Progenitor cell of endocrine pancreas (in vitro differentiated cells): ENCODE measurements around the gene PHF19. TPM values are rescaled to one million over a fixed set of nuclear protein-coding genes. Genes with fewer than 3 reads are reported as not detected.

Experiments used
- DNase-seq: peaks from one replicate; pipeline ENCODE4 v3.0.0; 2021; ENCODE audit warnings: low spot score; ENCODE audit not compliant: unreplicated experiment
- H3K27ac Mint-ChIP-seq: 2 replicates; pipeline ENCODE4 v1.8.0; 2021; ENCODE audit warnings: mild to moderate bottlenecking, moderate library complexity, mixed read lengths
- H3K27me3 Mint-ChIP-seq: 2 replicates; pipeline ENCODE4 v1.8.0; 2021; ENCODE audit warnings: mixed read lengths
- H3K36me3 Mint-ChIP-seq: 2 replicates; pipeline ENCODE4 v1.8.0; 2022; ENCODE audit warnings: mixed read lengths; ENCODE audit not compliant: insufficient read depth
- H3K4me1 Mint-ChIP-seq: 2 replicates; pipeline ENCODE4 v1.8.0; 2021; ENCODE audit warnings: low read depth, mixed read lengths
- H3K4me3 Mint-ChIP-seq: 2 replicates; pipeline ENCODE4 v1.8.0; 2021; ENCODE audit warnings: low read depth, mild to moderate bottlenecking, moderate library complexity, mixed read lengths
- H3K9me3 Mint-ChIP-seq: 2 replicates; pipeline ENCODE4 v1.8.0; 2021; ENCODE audit warnings: low read depth, mixed read lengths
- CTCF ChIP-seq: fragments of 200-600 bp; sonication (generic); IDR thresholded peaks from one replicate; pipeline ENCODE4 v1.5.0; 2021; ENCODE audit warnings: antibody characterized with exemption, mild to moderate bottlenecking; ENCODE audit not compliant: unreplicated experiment
- total RNA-seq: library from RNA; stranded (reverse); gene quantifications from 2 replicates; pipeline ENCODE4 v1.2.1, GENCODE V29; 2021

PHF19 gene
- total RNA-seq, 1 donor from 2014 or later = 27.2 TPM

- Mint-ChIP-seq H3K27me3 (no peaks in the 10 kb centered on the region), H3K4me3 (no peak overlapping the region), H3K4me1 (peaks cover 2% of the 10 kb centered on the region), H3K36me3 (peaks cover 5% of the 10 kb centered on the region), H3K9me3 (no peaks in the 10 kb centered on the region), H3K27ac (no peak overlapping the region)
- TF ChIP-seq CTCF = no peak
- no peak for DNase-seq
Observed at GRCh38 chr9:120861935-120862334, 15.1 kb downstream of the PHF19 start.

GRCh38 chr9:120860083-120860482 is 16.9 kb downstream of the PHF19 start:
- Mint-ChIP-seq H3K4me3 (no peak overlapping the region), H3K4me1 (peaks cover 2% of the 10 kb centered on the region), H3K27ac (peak overlapping the region; percentile 64), H3K9me3 (no peaks in the 10 kb centered on the region), H3K27me3 (no peaks in the 10 kb centered on the region), H3K36me3 (peaks cover 5% of the 10 kb centered on the region)
- no peak for DNase-seq
- no peak for TF ChIP-seq CTCF

GRCh38 chr9:120859361-120859760 is 17.6 kb downstream of the PHF19 start:
- Mint-ChIP-seq H3K4me1 (peaks cover 2% of the 10 kb centered on the region), H3K27ac (no peak overlapping the region), H3K27me3 (no peaks in the 10 kb centered on the region), H3K9me3 (no peaks in the 10 kb centered on the region), H3K36me3 (peaks cover 5% of the 10 kb centered on the region), H3K4me3 (no peak overlapping the region)
- no peak for DNase-seq
- TF ChIP-seq CTCF = no peak

GRCh38 chr9:120857902-120858301 is 19.1 kb downstream of the PHF19 start:
- Mint-ChIP-seq H3K27me3 (no peaks in the 10 kb centered on the region), H3K4me3 (no peak overlapping the region), H3K36me3 (peaks cover 5% of the 10 kb centered on the region), H3K4me1 (peaks cover 2% of the 10 kb centered on the region), H3K9me3 (no peaks in the 10 kb centered on the region), H3K27ac (peak overlapping the region; percentile 13)
- no peak for TF ChIP-seq CTCF
- no peak for DNase-seq

- Mint-ChIP-seq H3K27me3 (no peaks in the 10 kb centered on the region), H3K27ac (peak overlapping the region; percentile 49), H3K4me1 (peaks cover 2% of the 10 kb centered on the region), H3K36me3 (peaks cover 5% of the 10 kb centered on the region), H3K9me3 (no peaks in the 10 kb centered on the region), H3K4me3 (no peak overlapping the region)
- no peak for TF ChIP-seq CTCF
- DNase-seq = no peak
Observed at GRCh38 chr9:120857481-120857880, 19.5 kb downstream of the PHF19 start.

- Mint-ChIP-seq H3K4me3 (no peak overlapping the region), H3K9me3 (no peaks in the 10 kb centered on the region), H3K27ac (no peak overlapping the region), H3K36me3 (peaks cover 4% of the 10 kb centered on the region), H3K27me3 (no peaks in the 10 kb centered on the region), H3K4me1 (peaks cover 2% of the 10 kb centered on the region)
- no peak for TF ChIP-seq CTCF
- DNase-seq = no peak
Observed at GRCh38 chr9:120856700-120857099, 20.3 kb downstream of the PHF19 start.
